GM23338 (cell line): Measurements from ENCODE around the gene THRA. TPM values are rescaled to one million over a fixed set of nuclear protein-coding genes. Genes with fewer than 3 reads are reported as not detected.

Experiments used
- ATAC-seq: fragments of 200-7000 bp; cut with Tn5 transposase; 3 replicates; pipeline ENCODE4 v1.9.1; 2020
- DNase-seq: peaks from one replicate; pipeline ENCODE4 v3.0.0-alpha.2; 2015; ENCODE audit warnings: low spot score
- H2AFZ ChIP-seq: fragments of 200-600 bp; sonication (generic); 2 replicates; pipeline ENCODE4 v1.8.0; 2016; ENCODE audit warnings: antibody characterized with exemption, mild to moderate bottlenecking, moderate library complexity
- H3F3A ChIP-seq: fragments of 200-600 bp; sonication (generic); replicated peaks from 2 replicates; pipeline ENCODE4 v1.8.0; 2017; ENCODE audit warnings: antibody characterized with exemption, mixed run types, low read depth
- H3K27ac ChIP-seq: fragments of 200-600 bp; sonication (generic); 2 replicates; pipeline ENCODE4 v1.6.1; 2016; ENCODE audit warnings: low read depth
- H3K27me3 ChIP-seq: fragments of 200-600 bp; sonication (generic); 2 replicates; pipeline ENCODE4 v1.8.0; 2016; ENCODE audit warnings: mild to moderate bottlenecking, mixed run types, moderate library complexity; ENCODE audit not compliant: insufficient read depth
- H3K36me3 ChIP-seq: fragments of 200-600 bp; sonication (generic); 2 replicates; pipeline ENCODE4 v1.8.0; 2016; ENCODE audit warnings: mild to moderate bottlenecking; ENCODE audit not compliant: insufficient read depth
- H3K4me1 ChIP-seq: fragments of 200-600 bp; sonication (generic); 2 replicates; pipeline ENCODE4 v1.8.0; 2016; ENCODE audit warnings: mild to moderate bottlenecking, moderate library complexity; ENCODE audit not compliant: insufficient read depth
- H3K4me2 ChIP-seq: fragments of 200-600 bp; sonication (generic); 2 replicates; pipeline ENCODE4 v1.7.1; 2017; ENCODE audit warnings: mixed run types
- H3K4me3 ChIP-seq: fragments of 200-600 bp; sonication (generic); 2 replicates; pipeline ENCODE4 v1.6.1; 2016; ENCODE audit warnings: mixed run types
- H3K79me2 ChIP-seq: fragments of 200-600 bp; sonication (generic); replicated peaks from 2 replicates; pipeline ENCODE4 v1.8.0; 2017; ENCODE audit warnings: mild to moderate bottlenecking; ENCODE audit not compliant: insufficient read depth
- H3K9me2 ChIP-seq: fragments of 200-600 bp; sonication (generic); 2 replicates; pipeline ENCODE4 v1.8.0; 2017; ENCODE audit not compliant: insufficient read depth
- H4K20me1 ChIP-seq: fragments of 200-600 bp; sonication (generic); replicated peaks from 2 replicates; pipeline ENCODE4 v1.8.0; 2017; ENCODE audit warnings: mild to moderate bottlenecking; ENCODE audit not compliant: insufficient read depth
- H3K27ac Mint-ChIP-seq: 2 replicates; pipeline ENCODE4 v1.8.0; 2020; ENCODE audit warnings: inconsistent platforms, mild to moderate bottlenecking, moderate library complexity, mixed read lengths
- H3K27me3 Mint-ChIP-seq: 3 replicates; pipeline ENCODE4 v1.8.0; 2022; ENCODE audit warnings: low read depth, mild to moderate bottlenecking, moderate library complexity, mixed read lengths, inconsistent platforms; ENCODE audit not compliant: insufficient read depth, poor library complexity
- H3K36me3 Mint-ChIP-seq: 3 replicates; pipeline ENCODE4 v1.8.0; 2021; ENCODE audit warnings: low read depth, mild to moderate bottlenecking, inconsistent platforms, moderate library complexity, mixed read lengths
- H3K4me1 Mint-ChIP-seq: 3 replicates; pipeline ENCODE4 v1.8.0; 2020; ENCODE audit warnings: mild to moderate bottlenecking, inconsistent platforms, mixed read lengths
- H3K4me3 Mint-ChIP-seq: 3 replicates; pipeline ENCODE4 v1.8.0; 2021; ENCODE audit warnings: moderate library complexity, mild to moderate bottlenecking, inconsistent platforms, mixed read lengths
- H3K9me3 Mint-ChIP-seq: 3 replicates; pipeline ENCODE4 v1.8.0; 2020; ENCODE audit warnings: moderate library complexity, mild to moderate bottlenecking, inconsistent platforms, mixed read lengths
- CREB1 ChIP-seq: fragments of 250-450 bp; sonication (Bioruptor Pico); IDR thresholded peaks from 2 replicates; pipeline ENCODE4 v1.5.0; 2020; ENCODE audit warnings: low read depth, mild to moderate bottlenecking, moderate library complexity
- CTCF ChIP-seq, 2 experiments: fragments of 200-600 bp in 1 of 2; sonication (generic) in 1 of 2; conservative IDR thresholded peaks; 2 replicates each; pipeline versions ENCODE4 v1.5.1 to v1.6.1; 2016 to 2017; ENCODE audit warnings: antibody characterized with exemption in 2 of 2, low read depth in 2 of 2, mild to moderate bottlenecking in 2 of 2, moderate library complexity in 1 of 2
- JUNB ChIP-seq: IDR thresholded peaks from one replicate; pipeline ENCODE4 v1.6.1; 2016; ENCODE audit warnings: antibody characterized with exemption; ENCODE audit not compliant: unreplicated experiment
- NANOG ChIP-seq: IDR thresholded peaks from 2 replicates; pipeline ENCODE4 v1.6.1; 2016; ENCODE audit warnings: antibody characterized with exemption, borderline replicate concordance
- POLR2AphosphoS5 ChIP-seq: IDR thresholded peaks from 2 replicates; pipeline ENCODE4 v1.6.1; 2016; ENCODE audit warnings: antibody characterized with exemption, low read depth
- REST ChIP-seq: IDR thresholded peaks from one replicate; pipeline ENCODE4 v1.6.1; 2018; ENCODE audit warnings: antibody characterized with exemption; ENCODE audit not compliant: unreplicated experiment
- ZNF331 ChIP-seq: fragments of 250-450 bp; sonication (Bioruptor Pico); IDR thresholded peaks from 2 replicates; pipeline ENCODE4 v1.5.0; 2020; ENCODE audit warnings: low read depth, mild to moderate bottlenecking, moderate library complexity
- ZNF462 ChIP-seq: fragments of 250-450 bp; sonication (Bioruptor Pico); IDR thresholded peaks from 2 replicates; pipeline ENCODE4 v1.5.0; 2020; ENCODE audit warnings: mild to moderate bottlenecking, moderate library complexity
- polyA plus RNA-seq: library from polyadenylated mRNA; unstranded; fragments of >200 nt; fragmentation: Nextera tagmentation; extraction: Ambion mirVana; gene quantifications from 2 replicates; pipeline ENCODE4 v1.2.1, GENCODE V29; 2016
- total RNA-seq: library from RNA; depleted of rRNA; stranded (reverse); fragments of >200 nt; shearing (Covaris generic); gene quantifications from 2 replicates; pipeline ENCODE4 v1.2.3, GENCODE V29; 2014

THRA gene
- total and polyA plus RNA-seq, 2 experiments from 2014 or later = 3.4 to 10.5 TPM

- H3K4me3 Mint-ChIP-seq = no peak within 1 kb of the TSS
- ATAC-seq (no peak), DNase-seq (no peak)
- peaks cover 28% of the 10 kb centered on the region for H3K4me1 ChIP-seq
- H3K9me3 Mint-ChIP-seq = 0 out of 3 replicates have a peak, but pooled peaks cover 5% of the 10 kb centered on the region
- no peaks in the 10 kb centered on the region for H3K27me3 ChIP-seq
- peaks cover 30% of the 10 kb centered on the region for H3K27me3 Mint-ChIP-seq
- peaks cover 3% of the 10 kb centered on the region; the same call in 1 of the 2 replicates for H3K36me3 ChIP-seq
- H3F3A ChIP-seq = peaks cover 4% of the 10 kb centered on the region; the same call in 1 of the 2 replicates
- no peaks in the 10 kb centered on the region for H3K9me2 ChIP-seq
- H4K20me1 ChIP-seq = no peaks in the 10 kb centered on the region
- peaks cover 12% of the 10 kb centered on the region; the same call in 2 of the 3 replicates for H3K36me3 Mint-ChIP-seq
- no peak within 1 kb of the TSS for H3K27ac ChIP-seq
- no peak within 1 kb of the TSS for H3K4me3 ChIP-seq
- H3K4me1 Mint-ChIP-seq = peaks cover 44% of the 10 kb centered on the region
- H3K27ac Mint-ChIP-seq = no peak within 1 kb of the TSS; the same call in 1 of the 2 replicates
- TF ChIP-seq CTCF (conservative IDR thresholded peaks at IDR 0.05; ENCODE audit: low read depth in 2 of 2) (no peak), ZNF462 (no peak), CREB1 (CRISPR knock-in tag) (no peak), JUNB (no peak), REST (no peak), NANOG (no peak), POLR2AphosphoS5 (no peak), ZNF331 (CRISPR knock-in tag) (no peak)
- H3K79me2 ChIP-seq = no peaks in the 10 kb centered on the region
- peak within 1 kb of the TSS; percentile 63; the same call in 1 of the 2 replicates for H2AFZ ChIP-seq
- no peak within 1 kb of the TSS for H3K4me2 ChIP-seq
Observed at GRCh38 chr17:40015005-40015997, 47.5 kb upstream of the THRA start, which contains the start of gene CSF3. CSF3 (plus strand) TSS chr17:40015440; CDS start chr17:40015475, 35 bp downstream.
